IMR-90 (cell line): ENCODE data around the gene CDR2. TPM values are rescaled to one million over a fixed set of nuclear protein-coding genes. Genes with fewer than 3 reads are reported as not detected.

Source experiments
- ATAC-seq: fragments of 200-7000 bp; cut with Tn5 transposase; 2 replicates; pipeline ENCODE4 v1.9.1; 2020; ENCODE audit warnings: low read depth, mild to moderate bottlenecking, moderate library complexity
- BruUV-seq: library from RNA; stranded (reverse); fragments of 400-500 nt; replicated peaks from 2 replicates; lab custom pipeline; 2021; lab: Mats Ljungman, UMichigan
- CTCF ChIA-PET: fragments of 300-600 bp; formaldehyde crosslinking; extraction: SDS; loops from one replicate; lab custom pipeline; 2021; ENCODE audit warnings: antibody characterized with exemption; lab: Yijun Ruan, JAX
- POLR2A ChIA-PET: fragments of 300-600 bp; sonication (Branson Sonifier 250); formaldehyde crosslinking; loops from one replicate; lab custom pipeline; 2022; ENCODE audit warnings: antibody characterized with exemption; ENCODE audit not compliant: unreplicated experiment; lab: Charles Lee
- DNase-seq: peaks from one replicate; pipeline ENCODE4 v3.0.0; 2013
- H2AFZ ChIP-seq: replicated peaks from 2 replicates; pipeline ENCODE3; 2013; ENCODE audit warnings: low read length, mild to moderate bottlenecking; ENCODE audit not compliant: poor library complexity
- H2AK5ac ChIP-seq: 2 replicates; pipeline ENCODE4 v1.6.1; 2013; ENCODE audit warnings: low read depth, low read length, inconsistent platforms
- H2AK9ac ChIP-seq: replicated peaks from 2 replicates; pipeline ENCODE3; 2013; ENCODE audit warnings: mild to moderate bottlenecking, low read depth, low read length, moderate library complexity; ENCODE audit not compliant: poor library complexity
- H2BK120ac ChIP-seq: 2 replicates; pipeline ENCODE4 v1.6.1; 2013; ENCODE audit warnings: low read depth, low read length, inconsistent platforms
- H2BK15ac ChIP-seq: 3 replicates; pipeline ENCODE4 v1.6.1; 2013; ENCODE audit warnings: low read depth, low read length, inconsistent platforms
- H2BK20ac ChIP-seq: 2 replicates; pipeline ENCODE4 v1.6.1; 2013; ENCODE audit warnings: low read depth, mild to moderate bottlenecking, inconsistent platforms, low read length, moderate library complexity
- H2BK5ac ChIP-seq: 2 replicates; pipeline ENCODE4 v1.6.1; 2013; ENCODE audit warnings: mild to moderate bottlenecking, low read depth, low read length, inconsistent platforms; ENCODE audit not compliant: poor library complexity, severe bottlenecking
- H3K14ac ChIP-seq: replicated peaks from 2 replicates; pipeline ENCODE4 v1.6.1; 2013; ENCODE audit warnings: low read depth, low read length, inconsistent platforms
- H3K18ac ChIP-seq: 2 replicates; pipeline ENCODE4 v1.6.1; 2013; ENCODE audit warnings: low read depth, low read length, control low read depth
- H3K23ac ChIP-seq: 2 replicates; pipeline ENCODE4 v1.6.1; 2013; ENCODE audit warnings: low read depth, low read length, inconsistent platforms
- H3K27ac ChIP-seq: 2 replicates; pipeline ENCODE4 v1.5.1; 2013; ENCODE audit warnings: mild to moderate bottlenecking, control low read depth, low read length; ENCODE audit not compliant: insufficient read depth
- H3K27me3 ChIP-seq: 2 replicates; pipeline ENCODE4 v1.6.1; 2013; ENCODE audit warnings: low read length; ENCODE audit not compliant: control insufficient read depth, insufficient read depth
- H3K36me3 ChIP-seq: 2 replicates; pipeline ENCODE4 v1.6.1; 2013; ENCODE audit warnings: low read length, mixed read lengths; ENCODE audit not compliant: control insufficient read depth, insufficient read depth
- H3K4ac ChIP-seq: 2 replicates; pipeline ENCODE4 v1.6.1; 2013; ENCODE audit warnings: low read depth, low read length, inconsistent platforms
- H3K4me1 ChIP-seq: 2 replicates; pipeline ENCODE4 v1.6.1; 2013; ENCODE audit warnings: low read length, mixed read lengths; ENCODE audit not compliant: control insufficient read depth, insufficient read depth
- H3K4me2 ChIP-seq: 2 replicates; pipeline ENCODE4 v1.6.1; 2013; ENCODE audit warnings: low read depth, mild to moderate bottlenecking, control low read depth, low read length, moderate library complexity
- H3K4me3 ChIP-seq: 2 replicates; pipeline ENCODE4 v1.5.1; 2013; ENCODE audit warnings: low read depth, mild to moderate bottlenecking, control low read depth, low read length, moderate library complexity; ENCODE audit not compliant: insufficient read depth
- H3K56ac ChIP-seq: 2 replicates; pipeline ENCODE4 v1.6.1; 2013; ENCODE audit warnings: low read length, inconsistent platforms; ENCODE audit not compliant: insufficient read depth; ENCODE audit errors: extremely low read depth
- H3K79me1 ChIP-seq, 2 experiments: 2 replicates each; pipeline ENCODE4 v1.6.1; 2013; ENCODE audit warnings: low read length in 2 of 2, inconsistent platforms in 1 of 2, low read depth in 1 of 2
- H3K9ac ChIP-seq: 2 replicates; pipeline ENCODE4 v1.6.1; 2013; ENCODE audit warnings: low read depth, low read length, control low read depth
- H3K9me1 ChIP-seq: 2 replicates; pipeline ENCODE4 v1.6.1; 2013; ENCODE audit warnings: low read length, inconsistent platforms; ENCODE audit not compliant: insufficient read depth
- H3K9me3 ChIP-seq: 2 replicates; pipeline ENCODE4 v1.6.1; 2013; ENCODE audit warnings: low read length; ENCODE audit not compliant: control insufficient read depth, insufficient read depth
- H4K20me1 ChIP-seq: 2 replicates; pipeline ENCODE4 v1.6.1; 2013; ENCODE audit warnings: low read length, inconsistent platforms; ENCODE audit not compliant: insufficient read depth
- H4K5ac ChIP-seq: 2 replicates; pipeline ENCODE4 v1.6.1; 2013; ENCODE audit warnings: mild to moderate bottlenecking, low read depth, low read length, control low read depth
- H4K8ac ChIP-seq, 2 experiments: 2 replicates each; pipeline ENCODE4 v1.6.1; 2013; ENCODE audit warnings: low read depth in 2 of 2, low read length in 2 of 2, control low read depth in 1 of 2, inconsistent platforms in 1 of 2
- H4K91ac ChIP-seq: 2 replicates; pipeline ENCODE4 v1.6.1; 2013; ENCODE audit warnings: low read depth, low read length, inconsistent platforms; ENCODE audit not compliant: insufficient read depth
- BHLHE40 ChIP-seq: fragments of 150-350 bp; IDR thresholded peaks from 2 replicates; pipeline ENCODE4 v1.6.1; 2016; ENCODE audit warnings: mild to moderate bottlenecking, low read depth, low read length
- CEBPB ChIP-seq: IDR thresholded peaks from 2 replicates; pipeline ENCODE4 v1.6.1; 2012; ENCODE audit warnings: low read depth, low read length, improper control_type of control experiment
- CHD1 ChIP-seq: IDR thresholded peaks from 2 replicates; pipeline ENCODE4 v1.6.1; 2012; ENCODE audit warnings: low read depth, low read length, improper control_type of control experiment
- CTCF ChIP-seq: conservative IDR thresholded peaks from 2 replicates; pipeline ENCODE4 v1.5.1; 2012; ENCODE audit warnings: mild to moderate bottlenecking, low read depth, low read length, improper control_type of control experiment
- ELK1 ChIP-seq: fragments of 150-350 bp; IDR thresholded peaks from 2 replicates; pipeline ENCODE4 v1.6.1; 2016; ENCODE audit warnings: low read depth, mild to moderate bottlenecking, low read length, moderate library complexity, borderline replicate concordance
- FOS ChIP-seq: fragments of 150-350 bp; IDR thresholded peaks from 2 replicates; pipeline ENCODE4 v1.6.1; 2016; ENCODE audit warnings: low read depth, low read length
- MAZ ChIP-seq: IDR thresholded peaks from 2 replicates; pipeline ENCODE4 v1.6.1; 2012; ENCODE audit warnings: low read depth, mild to moderate bottlenecking, low read length, improper control_type of control experiment, moderate library complexity, borderline replicate concordance
- MXI1 ChIP-seq: IDR thresholded peaks from 2 replicates; pipeline ENCODE4 v1.6.1; 2012; ENCODE audit warnings: low read depth, mild to moderate bottlenecking, low read length, moderate library complexity, borderline replicate concordance
- NFE2L2 ChIP-seq: fragments of 150-350 bp; IDR thresholded peaks from 2 replicates; pipeline ENCODE4 v1.6.1; 2016; ENCODE audit warnings: low read depth, mild to moderate bottlenecking, low read length
- POLR2A ChIP-seq: IDR thresholded peaks from 2 replicates; pipeline ENCODE4 v1.6.1; 2012; ENCODE audit warnings: mild to moderate bottlenecking, low read depth, low read length
- RAD21 ChIP-seq: IDR thresholded peaks from 2 replicates; pipeline ENCODE4 v1.6.1; 2012; ENCODE audit warnings: low read length, improper control_type of control experiment
- RCOR1 ChIP-seq: IDR thresholded peaks from 2 replicates; pipeline ENCODE4 v1.6.1; 2012; ENCODE audit warnings: mild to moderate bottlenecking, low read length, improper control_type of control experiment; ENCODE audit not compliant: insufficient replicate concordance
- RFX5 ChIP-seq: IDR thresholded peaks from 2 replicates; pipeline ENCODE4 v1.8.0; 2012; ENCODE audit warnings: low read depth, mild to moderate bottlenecking, low read length, moderate library complexity
- SMC3 ChIP-seq: fragments of 150-350 bp; IDR thresholded peaks from 2 replicates; pipeline ENCODE4 v1.6.1; 2016; ENCODE audit warnings: low read depth, mild to moderate bottlenecking, antibody characterized with exemption, low read length, moderate library complexity
- WGBS, 2 experiments: methylation state at CpG; one replicate each; pipeline versions ENCODE4 v1.1.5 to v1.1.7; 2013; ENCODE audit warnings: missing lambda C conversion rate in 2 of 2; ENCODE audit not compliant: insufficient read length in 1 of 2; ENCODE audit errors: extremely low coverage in 2 of 2; 5-methylcytosine and 5-hydroxymethylcytosine counted together
- dilution Hi-C: fragments of 300-500 bp; cut with HindIII; formaldehyde crosslinking; loops from one replicate; pipeline ENCODE4 v1.14.3; 2018; ENCODE audit warnings: low sequenced_read_pairs; ENCODE audit not compliant: unreplicated experiment
- in situ Hi-C: fragments of 300-500 bp; cut with MboI; formaldehyde crosslinking; loops from 3 replicates; pipeline ENCODE4 v1.14.3; 2019; ENCODE audit warnings: low sequenced_read_pairs, inconsistent platforms, mixed read lengths
- intact Hi-C: fragments of 100-400 bp; cut with micrococcal nuclease; formaldehyde crosslinking; loops from 2 replicates; pipeline ENCODE4 v1.10.0; 2022
- polyA plus RNA-seq, 3 experiments: library from polyadenylated mRNA; depleted of rRNA; stranded (reverse); fragments of >200 nt; gene quantifications; 2 replicates each; pipeline ENCODE4 v1.2.3, GENCODE V29; 2012; ENCODE audit warnings: low replicate concordance in 1 of 3
- total RNA-seq: library from RNA; depleted of rRNA; stranded (reverse); fragments of >200 nt; gene quantifications from 2 replicates; pipeline ENCODE4 v1.2.3, GENCODE V29; 2012

CDR2 gene
- total and polyA plus RNA-seq, 2 of the 4 experiments (the other 2 are of a cell fraction): 37.7 to 48.4 TPM

- in situ Hi-C loops: no loop called here
- no peak overlapping the region for H4K8ac ChIP-seq
- no peak overlapping the region for H3K27ac ChIP-seq
- ChIA-PET CTCF (no interaction called here), POLR2A (no interaction called here)
- H2BK120ac ChIP-seq: no peak overlapping the region
- H2AFZ ChIP-seq: no peak overlapping the region
- H4K20me1 ChIP-seq: no peaks in the 10 kb centered on the region
- H3K4me3 ChIP-seq: no peak overlapping the region
- no peak overlapping the region for H2BK15ac ChIP-seq
- H3K4ac ChIP-seq: no peak overlapping the region
- DNase-seq (no peak), ATAC-seq (no peak)
- H3K4me1 ChIP-seq: peaks cover 13% of the 10 kb centered on the region
- WGBS, 2 experiments: 93% methylated on average over 10 of the region's 14 CpGs; no CpG with 5 or more reads in 1 of the 2 experiments
- dilution Hi-C loops: no loop called here
- no peak overlapping the region for H3K9ac ChIP-seq
- H3K14ac ChIP-seq: no peak overlapping the region
- intact Hi-C loops: no loop called here
- H4K91ac ChIP-seq: no peak overlapping the region
- H2AK9ac ChIP-seq: peak overlapping the region; percentile 8
- H3K79me1 ChIP-seq: peaks cover 4 to 6% of the 10 kb centered on the region in 2 experiments; a peak in 2 of 4 replicates
- no peak overlapping the region for H3K56ac ChIP-seq
- H2BK20ac ChIP-seq: no peak overlapping the region
- H3K9me1 ChIP-seq: peaks cover 4% of the 10 kb centered on the region
- peaks cover 15% of the 10 kb centered on the region for H3K36me3 ChIP-seq
- no peak overlapping the region for H2BK5ac ChIP-seq
- BruUV-seq: no TSS peak
- H3K18ac ChIP-seq: no peak overlapping the region
- H4K5ac ChIP-seq: no peak overlapping the region
- H3K9me3 ChIP-seq: no peaks in the 10 kb centered on the region
- H3K4me2 ChIP-seq: no peak overlapping the region
- no peak overlapping the region; the same call in 1 of the 2 replicates for H2AK5ac ChIP-seq
- H3K23ac ChIP-seq: no peak overlapping the region
- TF ChIP-seq RCOR1 (no peak), FOS (no peak), ELK1 (no peak), RAD21 (no peak), BHLHE40 (no peak), RFX5 (no peak), CTCF (no peak), NFE2L2 (no peak), POLR2A (no peak), SMC3 (no peak), MAZ (no peak), MXI1 (no peak), CEBPB (no peak), CHD1 (no peak)
- no peaks in the 10 kb centered on the region for H3K27me3 ChIP-seq
Observed at GRCh38 chr16:22421136-22421535, 46.7 kb upstream of the CDR2 start.
